Stimulated activated CD8-positive, alpha-beta memory T cell treated with anti-CD3 and anti-CD28 coated beads, Interleukin-2, amount 100 ng/mL, for 48 hours (primary cell): ENCODE results near the gene NTPCR.
"Not testable (repeated sequence)": the region's sequence is repeated elsewhere in the genome, so short reads cannot be mapped to it uniquely, and the experiment has no call there.

ENCODE experiments used
- DNase-seq, 2 donors: peaks; one replicate each; pipeline ENCODE4 v3.0.0-alpha.2; 2020; ENCODE audit warnings: low read depth in 2 of 2

The NTPCR gene

DNA sequence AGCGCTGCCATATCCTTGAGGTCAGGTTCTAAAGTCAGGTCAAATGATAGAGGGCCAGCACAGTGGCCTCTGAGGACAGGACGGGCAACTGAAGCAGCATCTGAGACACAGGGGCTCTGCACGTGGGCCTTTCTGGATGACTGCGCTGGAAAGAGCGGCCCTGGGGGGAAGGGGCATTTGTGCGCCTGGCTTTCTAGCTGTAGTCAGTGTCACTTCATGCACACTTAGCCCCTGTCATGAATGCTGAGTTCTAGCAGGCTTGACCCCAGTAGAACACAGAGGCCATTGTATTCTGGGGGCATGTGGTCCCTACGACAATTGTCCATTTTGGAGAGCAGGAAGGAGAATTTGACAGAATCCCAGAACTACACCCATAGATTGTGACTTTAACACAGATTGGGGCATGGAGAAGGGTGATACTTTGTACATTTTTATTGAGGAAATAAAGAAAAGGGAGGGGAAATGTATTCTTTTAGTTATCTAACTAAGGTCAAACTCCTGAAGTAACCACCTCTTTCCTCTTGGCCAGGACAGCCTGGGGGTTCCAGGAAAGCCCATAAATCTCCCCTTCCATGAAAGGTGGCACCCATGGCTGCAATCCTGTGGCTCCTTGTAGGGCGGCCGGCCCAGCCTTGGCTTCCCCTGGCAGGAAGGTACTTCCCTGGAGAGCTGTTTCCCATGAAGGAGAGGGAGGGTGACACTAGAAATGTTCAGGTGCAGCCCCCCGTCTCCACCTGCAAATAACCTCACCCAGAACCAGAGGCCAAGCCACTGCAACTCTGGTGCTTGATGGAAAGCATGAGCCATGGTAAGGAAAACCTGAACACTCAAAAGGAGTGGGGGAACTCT lies 34.4 kb downstream of the NTPCR start:
- DNase-seq: no peak

GRCh38 chr1:232985882-232986526 lies 35.6 kb downstream of the NTPCR start:
- no peak for DNase-seq

GRCh38 chr1:232986527-232986922 lies 36.1 kb downstream of the NTPCR start:
- DNase-seq: no peak

DNA sequence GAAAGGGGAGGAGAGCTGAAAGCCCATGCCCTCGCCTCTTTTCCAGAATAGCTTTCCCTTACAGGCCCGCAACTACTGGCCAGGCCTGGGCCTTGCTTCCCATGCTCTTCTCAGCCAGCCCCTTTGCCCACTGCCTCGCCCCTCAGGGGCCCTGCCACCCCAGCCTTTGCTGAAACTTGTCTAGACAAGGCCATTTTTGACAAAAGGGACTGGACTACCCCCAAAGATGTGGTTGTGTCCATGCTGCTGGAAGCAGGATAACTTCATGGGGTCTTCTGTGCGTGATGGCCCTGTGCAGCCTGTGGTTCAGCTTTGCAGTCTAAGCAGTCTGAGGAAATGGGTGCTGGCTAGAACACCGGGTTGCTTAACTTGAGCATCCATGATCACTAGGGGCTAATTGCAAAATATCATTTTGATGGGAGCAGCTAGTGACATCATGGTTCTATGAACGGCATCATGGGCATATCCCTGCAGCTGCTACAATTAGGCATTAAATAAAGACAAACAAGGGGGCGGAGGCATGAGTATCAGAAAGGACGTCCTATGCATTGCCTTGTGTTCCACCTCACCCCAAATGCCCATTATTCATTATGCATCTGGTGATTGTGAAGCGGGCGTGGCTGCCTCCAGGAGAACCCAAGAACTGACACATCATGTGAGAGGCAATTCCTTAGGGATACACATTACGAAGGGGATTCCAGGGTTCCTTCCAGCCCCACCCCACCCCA lies 36.8 kb downstream of the NTPCR start:
- no peak for DNase-seq

DNA sequence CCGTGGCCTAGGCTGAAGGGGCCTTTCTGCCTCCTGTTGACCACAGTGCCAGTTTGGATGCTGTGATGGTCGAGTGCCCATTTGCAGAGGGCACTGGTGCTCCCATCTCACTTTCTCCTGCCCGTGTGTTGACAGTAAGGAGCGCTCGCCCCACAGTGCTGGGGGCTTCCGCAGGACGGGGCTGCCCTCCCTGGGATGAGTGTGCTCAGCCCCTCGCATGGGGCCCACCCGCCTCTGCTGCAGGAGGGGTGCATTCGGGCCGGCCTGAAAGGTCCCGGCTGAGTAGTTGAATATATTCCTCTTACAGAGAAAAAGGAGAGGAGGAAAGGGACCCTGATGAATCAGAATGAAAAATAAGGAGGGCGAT lies 37.3 kb downstream of the NTPCR start:
- no peak for DNase-seq

- no peak for DNase-seq
These were observed 38.2 kb downstream of the NTPCR start for GRCh38 chr1:232988572-232989040.

GRCh38 chr1:232990176-232991128 lies 40.0 kb downstream of the NTPCR start:
- no peak for DNase-seq

DNA sequence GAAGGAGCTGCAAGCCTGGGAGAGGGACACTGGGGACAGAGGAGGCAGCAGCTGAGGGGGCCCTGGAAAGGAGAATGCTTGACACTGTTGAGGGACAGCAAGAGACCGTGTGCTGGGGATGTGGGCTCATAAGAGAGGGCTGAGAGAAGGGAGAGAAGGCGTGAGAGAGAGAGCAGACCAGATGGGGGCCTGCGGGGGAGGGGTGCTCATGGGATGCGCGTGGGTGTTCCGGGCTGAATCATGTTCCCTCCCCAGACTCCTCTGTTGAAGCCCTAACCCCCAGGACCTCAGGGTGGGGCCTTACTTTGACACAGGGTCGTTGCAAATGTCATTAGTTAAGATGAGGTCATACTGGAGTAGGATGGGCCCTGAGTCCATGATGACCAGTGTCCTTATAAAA lies 40.8 kb downstream of the NTPCR start:
- DNase-seq: no peak

- DNase-seq: no peak
These were observed 41.8 kb downstream of the NTPCR start for GRCh38 chr1:232992227-232992626.

GRCh38 chr1:232993555-232993954 lies 43.1 kb downstream of the NTPCR start:
- DNase-seq: no peak

GRCh38 chr1:232995189-232995588 lies 44.8 kb downstream of the NTPCR start:
- DNase-seq: no peak

GRCh38 chr1:232996143-232996542 lies 45.7 kb downstream of the NTPCR start:
- DNase-seq: no peak

GRCh38 chr1:232998138-232998537 lies 47.7 kb downstream of the NTPCR start:
- no peak for DNase-seq

GRCh38 chr1:232998646-232999045 lies 48.2 kb downstream of the NTPCR start:
- no peak for DNase-seq

DNA sequence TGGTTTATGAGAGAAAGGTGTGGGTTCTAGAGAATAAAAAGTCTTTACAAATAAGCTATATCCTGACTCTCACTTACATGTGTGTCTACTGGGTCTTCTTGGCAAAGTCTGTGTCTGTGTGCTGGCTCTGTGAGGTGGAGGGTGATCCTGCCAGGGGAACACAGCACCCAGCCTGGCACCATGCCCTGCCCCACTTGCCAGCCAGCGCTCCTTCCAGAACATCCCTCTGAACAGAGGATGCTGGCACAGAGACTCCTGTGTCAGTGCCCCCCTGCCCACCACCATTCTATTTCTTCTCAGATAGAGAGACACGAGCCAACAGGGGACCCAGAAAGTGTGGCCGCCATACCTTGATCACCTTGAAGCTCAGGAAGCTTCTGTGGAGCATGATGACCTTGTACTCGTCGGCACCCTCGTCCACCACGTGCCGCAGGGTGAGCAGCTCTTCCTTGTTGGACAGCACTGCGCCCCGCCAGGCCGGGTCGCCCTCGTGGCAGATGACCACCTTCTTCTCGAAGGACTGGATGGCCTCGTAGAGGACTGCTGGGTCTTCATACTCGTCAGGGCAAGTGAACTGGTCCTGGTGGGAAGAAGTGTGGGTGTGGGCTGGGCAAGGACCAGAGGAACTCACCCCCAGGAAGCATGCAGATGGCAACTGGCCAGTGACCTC lies 49.7 kb downstream of the NTPCR start:
- DNase-seq: no peak

- not testable (repeated sequence) for DNase-seq
These were observed 53.2 kb downstream of the NTPCR start for GRCh38 chr1:233003638-233004037.

GRCh38 chr1:233004451-233004850 lies 54.0 kb downstream of the NTPCR start:
- no peak for DNase-seq

DNA sequence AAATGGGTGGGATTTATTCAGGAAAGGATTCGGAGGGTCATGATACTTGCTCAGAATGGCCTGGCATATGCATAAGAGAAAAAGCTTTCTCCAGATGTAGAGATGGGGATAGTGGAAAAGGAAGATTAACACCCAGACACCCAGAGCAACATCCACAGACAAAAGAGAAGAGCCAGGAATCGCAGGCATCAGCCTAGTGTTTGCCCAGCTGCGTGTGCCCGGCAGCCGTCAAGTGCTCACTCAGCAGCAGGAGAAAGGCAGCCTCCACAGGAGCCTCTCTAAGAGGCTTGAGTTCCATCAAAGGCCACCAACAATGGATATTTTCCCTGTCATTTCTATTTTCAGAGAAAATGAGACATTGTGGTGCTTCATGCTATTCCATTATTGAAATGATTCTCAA lies 54.7 kb downstream of the NTPCR start:
- DNase-seq: no peak

- DNase-seq: no peak
These were observed 55.3 kb downstream of the NTPCR start for GRCh38 chr1:233005703-233006102.

- DNase-seq: no peak
These were observed 55.7 kb downstream of the NTPCR start for GRCh38 chr1:233006108-233006507.

- DNase-seq: no peak
These were observed 56.1 kb downstream of the NTPCR start for GRCh38 chr1:233006541-233006973.
